8988T (cell line): ENCODE measurements around the gene FAM168A.

Experiments used
- DNase-seq: peaks from one replicate; pipeline ENCODE4 v3.0.0; 2011

FAM168A gene

GRCh38 chr11:73384872-73385689 is 212.8 kb downstream of the FAM168A start:
- DNase-seq: no peak

GRCh38 chr11:73384531-73384871 is 213.4 kb downstream of the FAM168A start:
- DNase-seq: no peak

GRCh38 chr11:73384125-73384441 is 213.8 kb downstream of the FAM168A start:
- no peak for DNase-seq

- no peak for DNase-seq
Observed at GRCh38 chr11:73383249-73384124, 214.4 kb downstream of the FAM168A start.

GRCh38 chr11:73382747-73383146 is 215.2 kb downstream of the FAM168A start:
- no peak for DNase-seq

GRCh38 chr11:73382183-73382582 is 215.7 kb downstream of the FAM168A start:
- no peak for DNase-seq

- DNase-seq: no peak
Observed at GRCh38 chr11:73381589-73381988, 216.3 kb downstream of the FAM168A start.

- DNase-seq: no peak
Observed at GRCh38 chr11:73380897-73381410, 217.0 kb downstream of the FAM168A start.

GRCh38 chr11:73380331-73380730 is 217.6 kb downstream of the FAM168A start:
- no peak for DNase-seq

- DNase-seq: no peak
Observed at GRCh38 chr11:73379189-73379880, 218.6 kb downstream of the FAM168A start.

GRCh38 chr11:73376803-73377629 is 220.9 kb downstream of the FAM168A start:
- peak; percentile 85 for DNase-seq

- DNase-seq: peak; percentile 100
Observed at GRCh38 chr11:73376160-73376802, 221.6 kb downstream of the FAM168A start, which contains the start of gene RELT. TSS of gene RELT (plus strand) at chr11:73376399. CDS start at chr11:73389137, 12,738 bp downstream.

GRCh38 chr11:73375830-73376159 is 222.1 kb downstream of the FAM168A start:
- no peak for DNase-seq

GRCh38 chr11:73374151-73374550 is 223.8 kb downstream of the FAM168A start:
- no peak for DNase-seq

GRCh38 chr11:73372375-73372993 is 225.4 kb downstream of the FAM168A start:
- peak; percentile 94 for DNase-seq

- no peak for DNase-seq
Observed at GRCh38 chr11:73367482-73368024, 230.4 kb downstream of the FAM168A start.

- no peak for DNase-seq
Observed at GRCh38 chr11:73366953-73367352, 231.0 kb downstream of the FAM168A start.

- DNase-seq: no peak
Observed at GRCh38 chr11:73366265-73366610, 231.7 kb downstream of the FAM168A start.

GRCh38 chr11:73365352-73366264 is 232.3 kb downstream of the FAM168A start:
- DNase-seq: no peak

- DNase-seq: no peak
Observed at GRCh38 chr11:73363147-73363546, 234.8 kb downstream of the FAM168A start.
